GM11168 (cell line): Measurements from ENCODE around the gene PROCA1.
"Not testable (repeated sequence)": the region's sequence is repeated elsewhere in the genome, so short reads cannot be mapped to it uniquely, and the experiment has no call there.

Source experiments
- in situ Hi-C: fragments of 300-500 bp; cut with MboI; formaldehyde crosslinking; loops from one replicate; pipeline ENCODE4 v1.12.0; 2022; ENCODE audit warnings: low sequenced_read_pairs; ENCODE audit not compliant: unreplicated experiment

PROCA1 gene

GRCh38 chr17:28684963-28685362, 26.7 kb downstream of the PROCA1 start:
- in situ Hi-C loops = no loop called here

- in situ Hi-C loops = no loop called here
These were observed 29.0 kb downstream of the PROCA1 start for GRCh38 chr17:28682655-28683054.

- in situ Hi-C loops = no loop called here
These were observed 35.7 kb downstream of the PROCA1 start for GRCh38 chr17:28675980-28676379.

- in situ Hi-C loops = no loop called here
These were observed 36.2 kb downstream of the PROCA1 start for GRCh38 chr17:28675490-28675889.

- in situ Hi-C loops = no loop called here
These were observed 41.8 kb downstream of the PROCA1 start for GRCh38 chr17:28669918-28670317.

- in situ Hi-C loops = no loop called here
These were observed 43.8 kb downstream of the PROCA1 start for GRCh38 chr17:28667870-28668269.

GRCh38 chr17:28665994-28666393, 45.7 kb downstream of the PROCA1 start:
- in situ Hi-C loops = no loop called here

- in situ Hi-C loops = no loop called here
These were observed 48.0 kb downstream of the PROCA1 start for GRCh38 chr17:28663723-28664122.

GRCh38 chr17:28662527-28662829, 49.2 kb downstream of the PROCA1 start:
- in situ Hi-C loops = no loop called here

- in situ Hi-C loops = no loop called here
These were observed 49.8 kb downstream of the PROCA1 start, which contains the start of the genes SDF2 and SUPT6H for GRCh38 chr17:28661635-28662526. SDF2 (minus strand) TSS chr17:28661906; CDS start chr17:28661876, 30 bp downstream. SUPT6H (plus strand) TSS chr17:28662205; CDS start chr17:28673402, 11,197 bp downstream.

GRCh38 chr17:28659497-28659881, 52.2 kb downstream of the PROCA1 start:
- in situ Hi-C loops = not testable (repeated sequence)

- in situ Hi-C loops = not testable (repeated sequence)
These were observed 52.8 kb downstream of the PROCA1 start for GRCh38 chr17:28658766-28659496.

- in situ Hi-C loops = not testable (repeated sequence)
These were observed 53.3 kb downstream of the PROCA1 start for GRCh38 chr17:28658342-28658741.

GRCh38 chr17:28657756-28658155, 53.9 kb downstream of the PROCA1 start:
- in situ Hi-C loops = no loop called here

GRCh38 chr17:28655160-28655559, 56.5 kb downstream of the PROCA1 start:
- in situ Hi-C loops = no loop called here
